VCaP (cell line): ENCODE measurements around the gene TCF3.
A peak's percentile ranks its signal among the peaks of the same experiment; 100 is the strongest.

Experiments
- H3K27ac ChIP-seq: fragments of 450-650 bp; 2 replicates; pipeline ENCODE4 v1.5.1; 2017
- CTCF ChIP-seq: fragments of 450-650 bp; conservative IDR thresholded peaks from 2 replicates; pipeline ENCODE4 v1.5.1; 2017; ENCODE audit warnings: mild to moderate bottlenecking, moderate library complexity

TCF3 gene

GRCh38 chr19:1572795-1573194 is 79.6 kb downstream of the TCF3 start:
- no peak overlapping the region for H3K27ac ChIP-seq
- TF ChIP-seq CTCF = no peak

- H3K27ac ChIP-seq = no peak overlapping the region
- TF ChIP-seq CTCF = no peak
Observed at GRCh38 chr19:1571358-1571757, 81.1 kb downstream of the TCF3 start.

- H3K27ac ChIP-seq = no peak overlapping the region
- no peak for TF ChIP-seq CTCF
Observed at GRCh38 chr19:1570836-1571235, 81.6 kb downstream of the TCF3 start.

- H3K27ac ChIP-seq = no peak overlapping the region
- no peak for TF ChIP-seq CTCF
Observed at GRCh38 chr19:1569997-1570396, 82.4 kb downstream of the TCF3 start.

GRCh38 chr19:1568320-1569019 is 83.9 kb downstream of the TCF3 start, which contains the start of gene MEX3D:
MEX3D (minus strand) TSS chr19:1568325; CDS start chr19:1568058, 267 bp downstream.
- peak within 1 kb of the TSS; percentile 78 for H3K27ac ChIP-seq
- no peak for TF ChIP-seq CTCF

GRCh38 chr19:1567848-1568227 is 84.6 kb downstream of the TCF3 start:
- TF ChIP-seq CTCF = no peak
- peak overlapping the region; percentile 78 for H3K27ac ChIP-seq

- H3K27ac ChIP-seq = peak overlapping the region; percentile 78
- no peak for TF ChIP-seq CTCF
Observed at GRCh38 chr19:1567116-1567847, 85.1 kb downstream of the TCF3 start.
